Ureter (tissue), 1 donor: ENCODE data around the gene NAP1L1. TPM values are rescaled to one million over a fixed set of nuclear protein-coding genes. Genes with fewer than 3 reads are reported as not detected.
A peak's percentile ranks its signal among the peaks of the same experiment; 100 is the strongest.

ENCODE experiments used
- DNase-seq: peaks from one replicate; pipeline ENCODE4 v3.0.0-alpha.2; 2020; ENCODE audit warnings: low spot score
- total RNA-seq: library from RNA; stranded (reverse); gene quantifications from one replicate; pipeline ENCODE4 v1.2.4, GENCODE V29; 2023
- donor health status: DM: yes; HTN: yes; CAD: no.

NAP1L1 gene
- total RNA-seq, 1 donor from 2014 or later, result 329 TPM

- DNase-seq, result no peak
These were observed 63.5 kb downstream of the NAP1L1 start for GRCh38 chr12:76020731-76021672.

- DNase-seq, result peak; percentile 59
These were observed 64.2 kb downstream of the NAP1L1 start for GRCh38 chr12:76020281-76020680.

GRCh38 chr12:76018672-76019071, 65.8 kb downstream of the NAP1L1 start:
- no peak for DNase-seq

- DNase-seq, result no peak
These were observed 66.4 kb downstream of the NAP1L1 start for GRCh38 chr12:76018111-76018510.

GRCh38 chr12:76014007-76014406, 70.5 kb downstream of the NAP1L1 start:
- no peak for DNase-seq

- DNase-seq, result no peak
These were observed 70.9 kb downstream of the NAP1L1 start for GRCh38 chr12:76013603-76014002.

GRCh38 chr12:76012644-76013043, 71.8 kb downstream of the NAP1L1 start:
- no peak for DNase-seq

GRCh38 chr12:76010732-76011458, 73.6 kb downstream of the NAP1L1 start:
- DNase-seq, result no peak

- DNase-seq, result no peak
These were observed 76.1 kb downstream of the NAP1L1 start for GRCh38 chr12:76008428-76008827.

- DNase-seq, result no peak
These were observed 76.8 kb downstream of the NAP1L1 start for GRCh38 chr12:76007640-76008039.

GRCh38 chr12:76006028-76006925, 78.2 kb downstream of the NAP1L1 start:
- DNase-seq, result no peak

GRCh38 chr12:76003355-76003638, 81.2 kb downstream of the NAP1L1 start:
- no peak for DNase-seq

GRCh38 chr12:76002598-76003354, 81.7 kb downstream of the NAP1L1 start:
- no peak for DNase-seq

- DNase-seq, result no peak
These were observed 86.0 kb downstream of the NAP1L1 start for GRCh38 chr12:75998292-75999063.

- no peak for DNase-seq
These were observed 86.8 kb downstream of the NAP1L1 start for GRCh38 chr12:75997658-75998057.

GRCh38 chr12:75996861-75997447, 87.5 kb downstream of the NAP1L1 start:
- DNase-seq, result no peak

GRCh38 chr12:75995691-75996090, 88.8 kb downstream of the NAP1L1 start:
- no peak for DNase-seq

GRCh38 chr12:75994069-75994740, 90.3 kb downstream of the NAP1L1 start:
- DNase-seq, result no peak

- no peak for DNase-seq
These were observed 92.7 kb downstream of the NAP1L1 start for GRCh38 chr12:75991753-75992152.
